Hematopoietic multipotent progenitor cell treated with erythropoietin and hydrocortisone succinate and interleukin-3 and kit ligand, for 15 days (in vitro differentiated cells): ENCODE results near the gene ZNF541.
A peak's percentile ranks its signal among the peaks of the same experiment; 100 is the strongest.

Experiments used
- DNase-seq: peaks from one replicate; pipeline ENCODE4 v3.0.0-alpha.2; 2015; ENCODE audit warnings: low spot score

ZNF541 gene, protein sequence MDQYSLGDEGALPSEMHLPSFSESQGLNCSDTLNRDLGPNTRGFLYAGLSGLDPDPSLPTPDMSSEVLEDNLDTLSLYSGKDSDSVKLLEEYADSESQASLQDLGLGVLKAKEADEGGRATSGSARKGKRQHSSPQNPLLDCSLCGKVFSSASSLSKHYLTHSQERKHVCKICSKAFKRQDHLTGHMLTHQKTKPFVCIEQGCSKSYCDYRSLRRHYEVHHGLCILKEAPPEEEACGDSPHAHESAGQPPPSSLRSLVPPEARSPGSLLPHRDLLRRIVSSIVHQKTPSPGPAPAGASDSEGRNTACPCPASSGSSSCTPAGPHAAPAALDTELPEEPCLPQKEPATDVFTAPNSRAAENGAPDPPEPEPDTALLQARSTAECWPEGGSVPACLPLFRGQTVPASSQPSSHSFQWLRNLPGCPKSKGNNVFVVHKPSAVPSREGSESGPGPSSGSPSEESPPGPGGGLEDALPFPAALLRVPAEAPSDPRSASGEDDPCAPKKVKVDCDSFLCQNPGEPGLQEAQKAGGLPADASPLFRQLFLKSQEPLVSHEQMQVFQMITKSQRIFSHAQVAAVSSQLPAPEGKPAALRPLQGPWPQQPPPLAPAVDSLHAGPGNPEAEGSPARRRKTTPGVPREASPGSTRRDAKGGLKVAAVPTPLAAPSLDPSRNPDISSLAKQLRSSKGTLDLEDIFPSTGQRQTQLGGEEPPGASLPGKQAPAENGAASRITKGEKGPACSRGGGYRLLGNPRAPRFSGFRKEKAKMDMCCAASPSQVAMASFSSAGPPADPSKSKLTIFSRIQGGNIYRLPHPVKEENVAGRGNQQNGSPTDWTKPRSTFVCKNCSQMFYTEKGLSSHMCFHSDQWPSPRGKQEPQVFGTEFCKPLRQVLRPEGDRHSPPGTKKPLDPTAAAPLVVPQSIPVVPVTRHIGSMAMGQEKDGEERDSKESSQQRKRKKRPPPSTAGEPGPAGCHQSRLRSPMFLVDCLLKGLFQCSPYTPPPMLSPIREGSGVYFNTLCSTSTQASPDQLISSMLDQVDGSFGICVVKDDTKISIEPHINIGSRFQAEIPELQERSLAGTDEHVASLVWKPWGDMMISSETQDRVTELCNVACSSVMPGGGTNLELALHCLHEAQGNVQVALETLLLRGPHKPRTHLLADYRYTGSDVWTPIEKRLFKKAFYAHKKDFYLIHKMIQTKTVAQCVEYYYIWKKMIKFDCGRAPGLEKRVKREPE (N-terminal part only)

DNA sequence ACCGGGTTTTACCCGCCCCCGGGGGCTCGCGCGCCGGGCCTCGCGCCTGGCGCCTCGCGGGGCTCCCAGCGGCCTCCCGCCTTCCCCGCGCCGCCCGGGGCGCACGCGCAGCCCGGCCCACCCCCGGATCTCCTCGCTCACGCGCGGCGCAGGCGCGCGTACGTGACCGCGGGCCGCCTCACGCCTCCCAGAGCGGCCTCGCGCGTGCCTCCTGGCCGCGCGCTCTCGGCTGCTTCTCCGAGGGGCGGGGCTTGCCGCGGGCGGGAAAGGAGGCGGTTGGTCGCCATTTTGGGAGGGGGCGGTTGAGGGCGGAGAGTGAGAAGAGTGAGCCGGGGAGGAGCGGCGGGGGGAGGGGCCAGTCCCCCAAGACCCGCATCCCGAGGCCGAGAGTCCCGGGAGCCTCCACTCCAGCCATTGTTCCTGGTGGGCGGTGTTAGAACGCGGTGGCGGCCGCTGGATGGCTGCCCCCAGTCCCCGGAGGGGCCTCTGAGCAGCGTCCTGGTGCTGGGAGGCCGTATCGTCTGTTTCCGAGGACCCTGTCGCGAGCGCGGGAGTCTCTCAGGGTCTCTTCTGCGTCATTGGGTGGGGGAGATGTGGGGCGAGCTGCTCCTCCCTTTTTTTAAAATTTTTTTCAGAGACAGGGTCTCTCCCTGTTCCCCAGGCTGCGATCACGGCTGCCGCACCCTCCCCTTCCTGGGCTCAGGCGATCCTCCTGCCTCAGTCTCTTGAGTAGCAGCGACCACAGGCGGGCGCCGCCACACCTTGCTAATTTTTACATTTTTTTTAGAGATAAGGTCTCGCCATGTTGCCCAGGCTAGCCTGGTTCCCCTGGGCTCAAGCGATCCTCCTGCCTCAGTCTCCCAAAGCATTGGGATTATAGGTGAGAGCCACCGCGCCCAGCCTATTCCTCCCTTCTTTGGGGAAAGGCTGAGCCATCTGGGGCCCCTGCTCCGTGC is at the start of gene ZNF541:
Gene ZNF541, minus strand, starts transcription at position 78 of the 956 bp plus-strand sequence. CDS start 17,292 bp downstream, outside the sequence.
- no peak for DNase-seq

DNA sequence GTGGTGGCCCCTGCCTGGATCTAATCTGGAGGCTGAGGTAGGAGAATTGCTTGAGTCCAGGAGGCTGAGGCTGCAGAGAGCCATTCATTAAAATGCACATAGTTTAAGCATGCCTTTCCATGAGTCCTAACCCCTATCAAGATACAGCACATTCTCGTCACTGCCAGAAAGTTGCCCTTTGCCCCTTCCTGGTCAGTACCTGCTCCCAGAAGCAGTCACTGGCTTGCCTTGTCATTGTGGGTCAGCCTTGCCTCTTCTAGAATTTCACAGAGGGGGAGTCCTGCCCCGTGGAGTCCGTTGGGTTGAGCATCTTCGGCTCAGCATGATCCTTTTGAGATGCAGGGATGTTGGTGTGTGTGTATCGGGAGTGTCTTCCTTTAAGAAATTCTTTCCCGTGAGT is 46.8 kb upstream of the ZNF541 start:
- DNase-seq: no peak

- DNase-seq: no peak
These were observed 45.8 kb upstream of the ZNF541 start for GRCh38 chr19:47618771-47619170.

DNA sequence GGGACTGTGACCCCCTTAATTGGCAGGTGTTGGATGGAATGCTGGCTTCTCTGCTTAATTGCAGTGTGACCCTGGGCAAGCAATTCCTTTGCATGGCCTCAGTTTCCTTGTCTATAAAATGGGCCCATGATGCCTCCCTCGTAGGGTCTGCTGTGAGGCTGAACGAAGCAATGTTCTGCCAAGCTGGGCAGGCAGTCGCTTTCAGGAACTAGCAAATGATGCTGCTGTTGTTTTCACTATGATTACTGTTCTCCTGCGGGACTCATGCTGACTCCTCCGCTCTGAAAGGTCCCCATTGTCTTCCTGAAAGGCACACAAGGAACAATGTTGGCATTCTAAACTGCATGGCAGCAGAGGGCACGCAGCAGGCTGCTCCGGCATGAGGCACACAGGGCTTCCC is 42.8 kb upstream of the ZNF541 start:
- DNase-seq: no peak

DNA sequence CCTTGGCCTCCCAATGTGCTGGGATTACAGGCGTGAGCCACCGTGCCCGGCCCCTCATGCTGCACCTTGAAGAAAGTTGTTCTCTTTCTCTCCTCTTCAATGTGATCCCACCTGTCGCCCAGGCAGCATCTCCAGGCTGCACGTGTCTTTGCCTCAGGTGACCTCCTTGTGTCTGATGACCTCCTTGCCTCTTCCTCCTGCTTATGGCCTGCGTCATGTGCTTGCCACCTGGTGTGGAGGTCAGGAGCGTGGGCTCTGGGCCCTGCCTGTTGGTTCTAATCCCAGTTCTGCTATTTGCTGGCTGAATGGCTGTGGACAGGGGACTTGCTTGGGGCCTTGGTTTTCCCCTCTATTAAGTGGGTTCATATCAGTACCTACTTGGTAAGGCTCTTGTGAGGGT is 42.3 kb upstream of the ZNF541 start:
- no peak for DNase-seq

- DNase-seq: no peak
These were observed 41.6 kb upstream of the ZNF541 start for GRCh38 chr19:47614559-47614958.

DNA sequence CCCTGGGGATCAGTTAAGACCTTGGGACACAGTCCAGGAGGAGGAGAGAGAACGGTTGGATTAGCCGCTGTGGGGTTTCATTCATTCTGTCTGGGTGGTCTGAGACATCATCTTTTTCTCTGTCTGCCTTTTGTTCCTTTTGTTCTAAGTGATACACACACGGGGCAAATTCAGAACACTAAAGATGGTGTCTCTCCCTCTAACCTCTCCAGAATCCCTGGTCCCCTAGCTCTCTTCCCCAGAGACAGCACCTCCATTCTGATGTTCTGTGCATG is 41.0 kb upstream of the ZNF541 start:
- DNase-seq: no peak

- DNase-seq: no peak
These were observed 40.4 kb upstream of the ZNF541 start for GRCh38 chr19:47613165-47614020.

DNA sequence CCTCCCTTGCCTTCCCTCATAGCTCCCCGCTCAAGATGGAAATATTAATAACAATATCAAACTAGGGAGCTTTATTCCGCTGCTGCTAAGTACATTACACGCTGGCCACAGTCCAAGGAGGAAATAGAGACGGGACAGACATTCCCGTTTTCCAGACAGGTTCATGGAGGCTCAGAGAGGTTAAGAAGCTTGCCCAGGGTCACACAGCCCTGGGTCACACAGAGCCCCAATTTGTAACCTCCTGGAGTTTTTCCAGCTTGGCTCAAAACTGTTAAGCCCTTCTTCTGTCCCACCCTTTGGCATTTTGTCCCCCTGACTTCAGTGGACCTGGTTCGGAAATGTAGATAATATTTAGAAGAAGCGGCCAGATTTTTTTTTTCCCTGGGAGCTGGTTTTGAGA is 38.0 kb upstream of the ZNF541 start:
- no peak for DNase-seq

- peak; percentile 7 for DNase-seq
These were observed 37.3 kb upstream of the ZNF541 start for GRCh38 chr19:47609906-47610894.

- peak; percentile 78 for DNase-seq
These were observed 36.3 kb upstream of the ZNF541 start, which contains the start of gene BICRA for GRCh38 chr19:47608969-47609905. Gene BICRA (plus strand): TSS chr19:47609134. CDS start chr19:47673575, 64,441 bp downstream.

DNA sequence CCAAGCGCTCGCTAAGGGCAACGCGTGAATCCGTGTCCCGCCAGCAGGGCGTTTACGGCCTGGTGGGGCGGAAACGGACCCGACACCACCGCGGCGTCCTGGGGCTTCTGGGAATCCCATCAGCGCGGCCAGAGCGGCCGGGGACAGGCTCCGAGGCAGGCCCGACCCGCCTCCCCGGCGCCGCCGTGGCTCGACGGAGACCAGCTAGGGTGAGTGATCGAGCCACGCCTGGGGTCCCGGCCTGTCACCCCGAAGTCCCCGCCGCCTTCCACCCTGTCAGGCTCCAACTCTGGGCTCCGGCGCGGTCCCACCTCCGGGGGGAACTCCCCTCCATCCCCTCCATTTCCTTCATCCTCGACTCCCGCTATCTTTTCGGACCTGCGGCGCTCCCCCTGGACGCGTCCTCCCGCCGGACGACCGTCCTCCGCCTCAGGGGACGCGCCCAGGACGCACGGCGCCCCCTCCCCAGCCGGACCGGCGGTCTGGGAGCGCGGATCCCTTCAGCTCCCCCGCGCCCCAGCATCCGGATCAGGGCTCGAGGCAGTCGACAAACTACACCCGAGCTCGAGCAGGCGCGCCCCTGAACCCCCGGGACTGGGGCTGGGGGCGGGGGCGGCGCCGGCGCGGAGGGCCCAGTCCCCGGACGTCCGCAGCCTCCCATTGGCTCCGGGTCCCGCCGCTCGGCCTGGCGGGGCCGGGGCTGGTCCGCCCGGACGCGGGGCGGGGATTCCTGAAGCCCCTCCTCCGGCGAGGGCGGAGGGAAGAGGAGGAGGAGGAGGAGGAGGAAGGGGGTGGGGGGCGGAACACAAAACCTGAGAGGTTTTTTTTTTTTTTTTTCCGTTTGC is 35.3 kb upstream of the ZNF541 start:
- peak; percentile 91 for DNase-seq

- DNase-seq: no peak
These were observed 34.7 kb upstream of the ZNF541 start for GRCh38 chr19:47607564-47608073.

DNA sequence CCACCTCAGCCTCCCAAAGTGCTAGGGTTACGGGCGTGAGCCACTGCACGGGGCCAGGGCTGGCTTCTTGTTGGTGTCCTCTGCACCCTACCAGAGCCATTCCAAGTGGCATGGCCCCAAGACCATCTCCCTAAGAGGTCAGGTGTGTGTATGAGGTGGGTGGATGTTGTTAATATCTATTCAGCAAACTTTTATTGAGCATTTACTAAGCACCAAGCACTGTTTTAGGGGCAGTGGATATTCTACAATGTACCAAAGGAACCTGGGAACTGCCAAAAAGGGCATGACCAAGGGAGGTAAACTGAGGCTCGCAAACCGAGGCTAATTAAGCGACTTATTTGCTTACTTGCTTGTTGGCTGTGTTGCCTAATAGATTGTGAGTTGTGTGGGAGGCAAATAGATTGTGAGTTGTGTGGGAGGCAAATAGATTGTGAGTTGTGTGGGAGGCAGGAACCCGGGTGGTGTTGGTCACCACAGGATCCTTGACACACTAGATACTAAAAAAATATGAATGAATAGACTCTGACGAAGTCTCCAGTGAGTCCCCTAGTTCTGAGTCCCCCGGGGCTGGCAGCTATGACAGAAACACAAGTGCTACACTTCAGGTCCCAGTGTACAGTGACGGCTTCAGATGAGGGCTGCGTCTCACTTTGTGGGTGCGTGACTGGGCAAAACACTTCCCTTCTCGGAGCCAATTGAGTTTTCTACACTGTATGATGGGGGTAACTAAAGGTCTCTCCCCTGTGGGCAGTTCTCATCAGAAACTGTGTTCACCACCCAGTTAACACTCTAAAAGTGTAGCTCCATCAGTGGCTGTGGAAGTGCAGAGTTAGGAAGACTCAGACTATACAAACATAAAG is 31.0 kb upstream of the ZNF541 start:
- DNase-seq: no peak

DNA sequence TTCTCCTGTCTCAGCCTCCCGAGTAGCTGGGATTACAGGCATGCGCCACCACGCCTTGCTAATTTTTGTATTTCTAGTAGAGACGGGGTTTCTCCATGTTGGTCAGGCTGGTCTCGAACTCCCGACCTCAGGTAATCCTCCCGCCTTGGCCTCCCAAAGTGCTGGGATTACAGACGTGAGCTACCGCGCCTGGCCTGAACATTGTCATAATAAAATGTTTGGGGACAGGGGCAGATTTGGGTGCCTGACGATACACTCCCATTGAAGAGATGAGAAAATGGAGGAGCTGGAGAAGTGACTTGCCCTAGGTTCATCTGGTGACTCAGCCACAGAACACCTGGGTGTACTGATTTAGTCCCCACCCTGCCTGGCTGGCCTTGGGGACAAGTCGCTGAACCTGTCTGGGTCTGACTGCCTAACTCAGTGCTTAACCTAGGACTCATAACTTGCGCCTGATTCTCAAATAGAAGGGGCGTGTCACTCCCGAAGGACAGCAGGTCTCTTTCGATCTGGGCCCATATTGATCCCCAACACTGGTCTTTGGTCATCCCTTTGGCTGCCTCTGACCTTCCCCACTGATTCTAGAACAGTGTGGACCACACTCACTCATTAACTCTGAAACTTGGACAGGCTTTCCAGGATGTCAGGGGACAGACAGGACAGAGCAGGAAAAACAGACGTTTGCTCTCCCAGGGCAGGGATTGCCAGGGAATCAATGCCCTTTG is 28.4 kb upstream of the ZNF541 start:
- DNase-seq: no peak
